ENCODE measurements around the gene PHB1. TPM values are rescaled to one million over a fixed set of nuclear protein-coding genes. Genes with fewer than 3 reads are reported as not detected.
A peak's percentile ranks its signal among the peaks of the same experiment; 100 is the strongest.

Gene PHB1
- total RNA-seq, 2 donors from 2014 or later = 122 to 332 TPM

- Mint-ChIP-seq H3K36me3 (ENCODE audit: low read depth) (no peaks in the 10 kb centered on the region), H3K4me1 (peaks cover 40% of the 10 kb centered on the region), H3K4me3 (peak overlapping the region; percentile 81), H3K27me3 (no peaks in the 10 kb centered on the region), H3K9me3 (no peaks in the 10 kb centered on the region), H3K27ac (peak overlapping the region; percentile 92)
- peak; percentile 53 for ATAC-seq (replicated peaks)
Measured at GRCh38 chr17:49387498-49388289, 27.0 kb downstream of the PHB1 start.

- no peak for ATAC-seq (replicated peaks)
- no peak overlapping the region for H3K27ac Mint-ChIP-seq
- no peaks in the 10 kb centered on the region for H3K9me3 Mint-ChIP-seq
- no peak overlapping the region for H3K4me3 Mint-ChIP-seq
- H3K4me1 Mint-ChIP-seq = peaks cover 46% of the 10 kb centered on the region
- no peaks in the 10 kb centered on the region for H3K36me3 Mint-ChIP-seq (ENCODE audit: low read depth)
- H3K27me3 Mint-ChIP-seq = no peaks in the 10 kb centered on the region
Measured at GRCh38 chr17:49386373-49386772, 28.3 kb downstream of the PHB1 start.

- H3K9me3 Mint-ChIP-seq = no peaks in the 10 kb centered on the region
- H3K27ac Mint-ChIP-seq = no peak overlapping the region
- H3K4me1 Mint-ChIP-seq = peaks cover 34% of the 10 kb centered on the region
Measured at GRCh38 chr17:49384951-49385350, 29.7 kb downstream of the PHB1 start.

GRCh38 chr17:49383060-49383459, 31.6 kb downstream of the PHB1 start:
- no peak for ATAC-seq (replicated peaks)
- H3K4me3 Mint-ChIP-seq = no peak overlapping the region
- H3K36me3 Mint-ChIP-seq (ENCODE audit: low read depth) = no peaks in the 10 kb centered on the region

More at GRCh38 chr17:49384951-49385350, 29.7 kb downstream of the PHB1 start:
- Mint-ChIP-seq H3K4me3 (no peak overlapping the region), H3K27me3 (no peaks in the 10 kb centered on the region), H3K36me3 (ENCODE audit: low read depth) (no peaks in the 10 kb centered on the region)
- ATAC-seq (replicated peaks) = no peak

GRCh38 chr17:49382556-49382955, 32.1 kb downstream of the PHB1 start:
- Mint-ChIP-seq H3K36me3 (ENCODE audit: low read depth) (no peaks in the 10 kb centered on the region), H3K4me1 (peaks cover 16% of the 10 kb centered on the region), H3K27ac (peak overlapping the region; percentile 68), H3K27me3 (no peaks in the 10 kb centered on the region), H3K9me3 (peaks cover 4% of the 10 kb centered on the region), H3K4me3 (no peak overlapping the region)
- no peak for ATAC-seq (replicated peaks)

More at GRCh38 chr17:49383060-49383459, 31.6 kb downstream of the PHB1 start:
- peaks cover 21% of the 10 kb centered on the region for H3K4me1 Mint-ChIP-seq
- H3K27ac Mint-ChIP-seq = no peak overlapping the region
- peaks cover 4% of the 10 kb centered on the region for H3K9me3 Mint-ChIP-seq
- H3K27me3 Mint-ChIP-seq = no peaks in the 10 kb centered on the region

GRCh38 chr17:49381793-49382192, 32.9 kb downstream of the PHB1 start:
- Mint-ChIP-seq H3K27ac (no peak overlapping the region), H3K4me1 (peaks cover 12% of the 10 kb centered on the region), H3K27me3 (no peaks in the 10 kb centered on the region), H3K9me3 (peaks cover 4% of the 10 kb centered on the region), H3K4me3 (no peak overlapping the region), H3K36me3 (ENCODE audit: low read depth) (no peaks in the 10 kb centered on the region)
- ATAC-seq (replicated peaks) = no peak

- ATAC-seq (replicated peaks) = no peak
- H3K4me1 Mint-ChIP-seq = peaks cover 12% of the 10 kb centered on the region
- no peaks in the 10 kb centered on the region for H3K36me3 Mint-ChIP-seq (ENCODE audit: low read depth)
- H3K9me3 Mint-ChIP-seq = peaks cover 4% of the 10 kb centered on the region
- H3K4me3 Mint-ChIP-seq = no peak overlapping the region
- no peak overlapping the region for H3K27ac Mint-ChIP-seq
- H3K27me3 Mint-ChIP-seq = no peaks in the 10 kb centered on the region
Measured at GRCh38 chr17:49381033-49381432, 33.6 kb downstream of the PHB1 start.

- no peaks in the 10 kb centered on the region for H3K36me3 Mint-ChIP-seq (ENCODE audit: low read depth)
- H3K4me3 Mint-ChIP-seq = no peak overlapping the region
- H3K4me1 Mint-ChIP-seq = peaks cover 12% of the 10 kb centered on the region
- H3K9me3 Mint-ChIP-seq = peaks cover 4% of the 10 kb centered on the region
- no peak for ATAC-seq (replicated peaks)
- H3K27ac Mint-ChIP-seq = no peak overlapping the region
- no peaks in the 10 kb centered on the region for H3K27me3 Mint-ChIP-seq
Measured at GRCh38 chr17:49379926-49380325, 34.8 kb downstream of the PHB1 start.

- no peaks in the 10 kb centered on the region for H3K27me3 Mint-ChIP-seq
- H3K27ac Mint-ChIP-seq = no peak overlapping the region
- ATAC-seq (replicated peaks) = no peak
- H3K4me1 Mint-ChIP-seq = peaks cover 9% of the 10 kb centered on the region
- H3K36me3 Mint-ChIP-seq (ENCODE audit: low read depth) = no peaks in the 10 kb centered on the region
- H3K9me3 Mint-ChIP-seq = peaks cover 4% of the 10 kb centered on the region
- H3K4me3 Mint-ChIP-seq = no peak overlapping the region
Measured at GRCh38 chr17:49378311-49378710, 36.4 kb downstream of the PHB1 start.

GRCh38 chr17:49375544-49375943, 39.1 kb downstream of the PHB1 start:
- H3K36me3 Mint-ChIP-seq (ENCODE audit: low read depth) = no peaks in the 10 kb centered on the region
- H3K4me3 Mint-ChIP-seq = no peak overlapping the region
- no peaks in the 10 kb centered on the region for H3K27me3 Mint-ChIP-seq
- H3K4me1 Mint-ChIP-seq = peaks cover 4% of the 10 kb centered on the region
- H3K27ac Mint-ChIP-seq = no peak overlapping the region
- no peak for ATAC-seq (replicated peaks)
- peaks cover 4% of the 10 kb centered on the region for H3K9me3 Mint-ChIP-seq

- H3K27ac Mint-ChIP-seq = no peak overlapping the region
- H3K36me3 Mint-ChIP-seq (ENCODE audit: low read depth) = no peaks in the 10 kb centered on the region
- no peaks in the 10 kb centered on the region for H3K4me1 Mint-ChIP-seq
- no peak overlapping the region for H3K4me3 Mint-ChIP-seq
- no peak for ATAC-seq (replicated peaks)
- no peaks in the 10 kb centered on the region for H3K9me3 Mint-ChIP-seq
- no peaks in the 10 kb centered on the region for H3K27me3 Mint-ChIP-seq
Measured at GRCh38 chr17:49373115-49373514, 41.6 kb downstream of the PHB1 start.

GRCh38 chr17:49372425-49372824, 42.3 kb downstream of the PHB1 start:
- Mint-ChIP-seq H3K27me3 (no peaks in the 10 kb centered on the region), H3K4me1 (no peaks in the 10 kb centered on the region), H3K9me3 (no peaks in the 10 kb centered on the region), H3K27ac (no peak overlapping the region), H3K36me3 (ENCODE audit: low read depth) (no peaks in the 10 kb centered on the region), H3K4me3 (no peak overlapping the region)
- no peak for ATAC-seq (replicated peaks)

- ATAC-seq (replicated peaks) = no peak
- Mint-ChIP-seq H3K4me3 (no peak overlapping the region), H3K36me3 (ENCODE audit: low read depth) (no peaks in the 10 kb centered on the region), H3K27ac (no peak overlapping the region), H3K27me3 (no peaks in the 10 kb centered on the region), H3K9me3 (no peaks in the 10 kb centered on the region), H3K4me1 (no peaks in the 10 kb centered on the region)
Measured at GRCh38 chr17:49370971-49371834, 43.5 kb downstream of the PHB1 start.

GRCh38 chr17:49369760-49370159, 44.9 kb downstream of the PHB1 start:
- no peaks in the 10 kb centered on the region for H3K27me3 Mint-ChIP-seq
- H3K36me3 Mint-ChIP-seq (ENCODE audit: low read depth) = no peaks in the 10 kb centered on the region
- no peak for ATAC-seq (replicated peaks)
- H3K27ac Mint-ChIP-seq = no peak overlapping the region
- H3K4me3 Mint-ChIP-seq = no peak overlapping the region
- H3K9me3 Mint-ChIP-seq = no peaks in the 10 kb centered on the region
- H3K4me1 Mint-ChIP-seq = peaks cover 5% of the 10 kb centered on the region

GRCh38 chr17:49369089-49369488, 45.6 kb downstream of the PHB1 start:
- H3K36me3 Mint-ChIP-seq (ENCODE audit: low read depth) = no peaks in the 10 kb centered on the region
- H3K4me1 Mint-ChIP-seq = peaks cover 5% of the 10 kb centered on the region
- no peak for ATAC-seq (replicated peaks)
- no peaks in the 10 kb centered on the region for H3K9me3 Mint-ChIP-seq
- no peak overlapping the region for H3K27ac Mint-ChIP-seq
- H3K4me3 Mint-ChIP-seq = no peak overlapping the region
- no peaks in the 10 kb centered on the region for H3K27me3 Mint-ChIP-seq
